GM23338 (cell line): ENCODE results near the gene CTNND2.

Experiments used
- EZH2 ChIP-seq: fragments of 200-600 bp; sonication (generic); IDR thresholded peaks from one replicate; pipeline ENCODE4 v1.8.0; 2017; ENCODE audit warnings: antibody characterized with exemption, mild to moderate bottlenecking, low read depth; ENCODE audit not compliant: unreplicated experiment
- EZH2phosphoT487 ChIP-seq: fragments of 200-600 bp; sonication (generic); IDR thresholded peaks from one replicate; pipeline ENCODE4 v1.8.1; 2018; ENCODE audit warnings: antibody characterized with exemption; ENCODE audit not compliant: unreplicated experiment
- POLR2AphosphoS5 ChIP-seq: IDR thresholded peaks from 2 replicates; pipeline ENCODE4 v1.6.1; 2016; ENCODE audit warnings: antibody characterized with exemption, low read depth
- ZNF331 ChIP-seq: fragments of 250-450 bp; sonication (Bioruptor Pico); IDR thresholded peaks from 2 replicates; pipeline ENCODE4 v1.5.0; 2020; ENCODE audit warnings: low read depth, mild to moderate bottlenecking, moderate library complexity
- TF ChIP-seq, protein P1 (sequence below), 2 experiments: fragments of 200-600 bp in 1 of 2; sonication (generic) in 1 of 2; conservative IDR thresholded peaks; 2 replicates each; pipeline versions ENCODE4 v1.5.1 to v1.6.1; 2016 to 2017; ENCODE audit warnings: antibody characterized with exemption in 2 of 2, low read depth in 2 of 2, mild to moderate bottlenecking in 2 of 2, moderate library complexity in 1 of 2
- TF ChIP-seq, protein P2 (sequence below): IDR thresholded peaks from one replicate; pipeline ENCODE4 v1.6.1; 2018; ENCODE audit warnings: antibody characterized with exemption; ENCODE audit not compliant: unreplicated experiment

DNA sequence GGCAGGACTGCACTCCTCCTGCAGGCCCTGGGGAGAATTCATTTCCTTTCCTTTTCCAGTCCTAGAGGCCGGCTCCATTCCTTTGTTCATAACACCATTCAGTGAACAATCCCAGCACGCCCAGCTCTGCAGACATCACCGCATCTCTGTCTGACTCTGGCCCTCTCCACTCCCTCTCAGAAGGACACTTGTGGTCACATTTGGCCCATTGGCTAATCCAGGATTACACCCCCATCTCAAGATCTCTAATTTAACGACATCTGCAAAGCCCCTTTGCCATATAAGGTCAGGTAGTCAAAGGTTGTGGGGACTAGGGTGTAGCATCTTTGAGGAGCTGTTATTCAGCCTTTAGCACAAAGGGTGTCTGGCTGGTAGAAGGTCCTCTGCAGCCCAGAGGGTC is 958.2 kb downstream of the CTNND2 start:
- TF ChIP-seq, protein P1, sequence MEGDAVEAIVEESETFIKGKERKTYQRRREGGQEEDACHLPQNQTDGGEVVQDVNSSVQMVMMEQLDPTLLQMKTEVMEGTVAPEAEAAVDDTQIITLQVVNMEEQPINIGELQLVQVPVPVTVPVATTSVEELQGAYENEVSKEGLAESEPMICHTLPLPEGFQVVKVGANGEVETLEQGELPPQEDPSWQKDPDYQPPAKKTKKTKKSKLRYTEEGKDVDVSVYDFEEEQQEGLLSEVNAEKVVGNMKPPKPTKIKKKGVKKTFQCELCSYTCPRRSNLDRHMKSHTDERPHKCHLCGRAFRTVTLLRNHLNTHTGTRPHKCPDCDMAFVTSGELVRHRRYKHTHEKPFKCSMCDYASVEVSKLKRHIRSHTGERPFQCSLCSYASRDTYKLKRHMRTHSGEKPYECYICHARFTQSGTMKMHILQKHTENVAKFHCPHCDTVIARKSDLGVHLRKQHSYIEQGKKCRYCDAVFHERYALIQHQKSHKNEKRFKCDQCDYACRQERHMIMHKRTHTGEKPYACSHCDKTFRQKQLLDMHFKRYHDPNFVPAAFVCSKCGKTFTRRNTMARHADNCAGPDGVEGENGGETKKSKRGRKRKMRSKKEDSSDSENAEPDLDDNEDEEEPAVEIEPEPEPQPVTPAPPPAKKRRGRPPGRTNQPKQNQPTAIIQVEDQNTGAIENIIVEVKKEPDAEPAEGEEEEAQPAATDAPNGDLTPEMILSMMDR (conservative IDR thresholded peaks at IDR 0.05; ENCODE audit: low read depth in 2 of 2): no peak
- TF ChIP-seq POLR2AphosphoS5: no peak
- TF ChIP-seq ZNF331 (CRISPR knock-in tag): no peak
- no peak for TF ChIP-seq EZH2
- TF ChIP-seq, protein P2, sequence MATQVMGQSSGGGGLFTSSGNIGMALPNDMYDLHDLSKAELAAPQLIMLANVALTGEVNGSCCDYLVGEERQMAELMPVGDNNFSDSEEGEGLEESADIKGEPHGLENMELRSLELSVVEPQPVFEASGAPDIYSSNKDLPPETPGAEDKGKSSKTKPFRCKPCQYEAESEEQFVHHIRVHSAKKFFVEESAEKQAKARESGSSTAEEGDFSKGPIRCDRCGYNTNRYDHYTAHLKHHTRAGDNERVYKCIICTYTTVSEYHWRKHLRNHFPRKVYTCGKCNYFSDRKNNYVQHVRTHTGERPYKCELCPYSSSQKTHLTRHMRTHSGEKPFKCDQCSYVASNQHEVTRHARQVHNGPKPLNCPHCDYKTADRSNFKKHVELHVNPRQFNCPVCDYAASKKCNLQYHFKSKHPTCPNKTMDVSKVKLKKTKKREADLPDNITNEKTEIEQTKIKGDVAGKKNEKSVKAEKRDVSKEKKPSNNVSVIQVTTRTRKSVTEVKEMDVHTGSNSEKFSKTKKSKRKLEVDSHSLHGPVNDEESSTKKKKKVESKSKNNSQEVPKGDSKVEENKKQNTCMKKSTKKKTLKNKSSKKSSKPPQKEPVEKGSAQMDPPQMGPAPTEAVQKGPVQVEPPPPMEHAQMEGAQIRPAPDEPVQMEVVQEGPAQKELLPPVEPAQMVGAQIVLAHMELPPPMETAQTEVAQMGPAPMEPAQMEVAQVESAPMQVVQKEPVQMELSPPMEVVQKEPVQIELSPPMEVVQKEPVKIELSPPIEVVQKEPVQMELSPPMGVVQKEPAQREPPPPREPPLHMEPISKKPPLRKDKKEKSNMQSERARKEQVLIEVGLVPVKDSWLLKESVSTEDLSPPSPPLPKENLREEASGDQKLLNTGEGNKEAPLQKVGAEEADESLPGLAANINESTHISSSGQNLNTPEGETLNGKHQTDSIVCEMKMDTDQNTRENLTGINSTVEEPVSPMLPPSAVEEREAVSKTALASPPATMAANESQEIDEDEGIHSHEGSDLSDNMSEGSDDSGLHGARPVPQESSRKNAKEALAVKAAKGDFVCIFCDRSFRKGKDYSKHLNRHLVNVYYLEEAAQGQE: no peak
- TF ChIP-seq EZH2phosphoT487: no peak
